Epithelial cell of esophagus (primary cell): Measurements from ENCODE around the gene FBXO22.
A peak's percentile ranks its signal among the peaks of the same experiment; 100 is the strongest.
"Not testable (repeated sequence)": the region's sequence is repeated elsewhere in the genome, so short reads cannot be mapped to it uniquely, and the experiment has no call there.

Source experiments
- DNase-seq: peaks from one replicate; pipeline ENCODE4 v3.0.0; 2010; ENCODE audit warnings: low read depth
- H3K4me3 ChIP-seq: 2 replicates; pipeline ENCODE4 v1.5.1; 2011; ENCODE audit warnings: mild to moderate bottlenecking, low read length, control low read depth
- CTCF ChIP-seq: IDR thresholded peaks from 2 replicates; pipeline ENCODE4 v1.5.1; 2011; ENCODE audit warnings: low read depth, mild to moderate bottlenecking, low read length, control low read depth, inconsistent platforms; ENCODE audit not compliant: insufficient read depth; ENCODE audit errors: missing control alignments

The FBXO22 gene

GRCh38 chr15:75966073-75966472, 62.4 kb downstream of the FBXO22 start:
- TF ChIP-seq CTCF: no peak
- H3K4me3 ChIP-seq: no peak overlapping the region
- DNase-seq: peak; percentile 86

- DNase-seq, H3K4me3 ChIP-seq: not testable (repeated sequence)
These were observed 73.1 kb downstream of the FBXO22 start for GRCh38 chr15:75976766-75977165.

DNA sequence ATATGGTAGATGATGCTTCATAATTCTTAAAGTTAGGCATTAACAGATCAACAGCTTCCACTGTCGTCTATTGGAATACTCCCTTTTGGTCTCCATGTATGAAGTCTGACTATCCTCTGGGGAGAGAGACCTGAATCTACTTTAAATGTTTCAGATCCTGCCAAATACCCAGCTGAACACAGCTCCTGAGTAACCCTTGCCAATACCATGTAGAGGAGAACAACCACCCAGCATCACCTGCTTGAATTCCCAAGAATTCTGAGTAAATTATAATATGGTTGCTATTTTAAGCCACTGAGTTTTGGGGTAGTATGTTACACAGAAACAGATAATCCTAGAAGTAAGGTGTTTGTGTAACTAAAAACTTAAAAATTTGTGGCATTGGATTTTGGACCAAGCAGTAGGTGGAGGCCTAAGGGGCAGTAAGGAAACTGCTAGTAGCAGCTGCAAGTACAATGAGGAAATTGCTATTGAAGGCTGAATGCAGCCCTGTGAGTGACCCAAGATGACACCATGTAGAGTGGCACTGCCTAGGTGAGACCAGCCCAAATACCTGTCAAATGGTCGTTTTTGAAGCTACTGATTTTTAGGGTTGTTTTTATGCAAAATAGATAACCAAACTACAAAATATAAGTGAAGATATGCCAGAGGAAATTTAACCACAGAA, 77.6 kb downstream of the FBXO22 start:
- no peak overlapping the region for H3K4me3 ChIP-seq
- TF ChIP-seq CTCF: no peak
- DNase-seq: no peak

GRCh38 chr15:75982468-75982867, 78.8 kb downstream of the FBXO22 start:
- no peak overlapping the region for H3K4me3 ChIP-seq
- TF ChIP-seq CTCF: no peak
- DNase-seq: no peak

GRCh38 chr15:75984706-75985105, 81.0 kb downstream of the FBXO22 start:
- not testable (repeated sequence) for DNase-seq, H3K4me3 ChIP-seq

DNA sequence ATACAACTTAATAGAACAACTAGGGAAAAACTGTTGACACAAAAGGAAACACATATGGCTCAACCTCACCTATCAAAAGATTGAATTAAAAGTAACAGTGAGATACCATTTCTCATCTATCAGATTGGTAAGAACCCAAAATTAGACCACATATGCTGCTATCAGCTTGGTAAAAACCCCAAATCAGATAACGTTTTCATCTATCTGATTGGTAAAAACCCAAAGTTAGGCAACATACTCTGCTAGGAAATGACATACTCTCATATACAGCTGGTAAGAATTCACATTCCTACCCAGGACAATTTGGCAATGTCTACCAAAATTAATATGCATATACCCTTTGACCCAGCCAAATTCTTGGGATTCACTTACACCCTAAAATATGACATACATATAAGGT, 82.3 kb downstream of the FBXO22 start:
- no peak overlapping the region for H3K4me3 ChIP-seq
- DNase-seq: no peak
- no peak for TF ChIP-seq CTCF

GRCh38 chr15:75989045-75989444, 85.4 kb downstream of the FBXO22 start:
- TF ChIP-seq CTCF: no peak
- DNase-seq: no peak
- no peak overlapping the region for H3K4me3 ChIP-seq

GRCh38 chr15:75989875-75990274, 86.2 kb downstream of the FBXO22 start:
- no peak for DNase-seq
- no peak overlapping the region for H3K4me3 ChIP-seq
- no peak for TF ChIP-seq CTCF
